GM19025 (cell line): ENCODE measurements around the gene MED26.
A peak's percentile ranks its signal among the peaks of the same experiment; 100 is the strongest.
"Not testable (repeated sequence)": the region's sequence is repeated elsewhere in the genome, so short reads cannot be mapped to it uniquely, and the experiment has no call there.

Source experiments
- ATAC-seq: cut with Tn5 transposase; IDR thresholded peaks from one replicate; pipeline ENCODE4 v1.9.1; 2021; ENCODE audit warnings: mild to moderate bottlenecking, low read depth, moderate library complexity; ENCODE audit not compliant: unreplicated experiment

Gene MED26, protein sequence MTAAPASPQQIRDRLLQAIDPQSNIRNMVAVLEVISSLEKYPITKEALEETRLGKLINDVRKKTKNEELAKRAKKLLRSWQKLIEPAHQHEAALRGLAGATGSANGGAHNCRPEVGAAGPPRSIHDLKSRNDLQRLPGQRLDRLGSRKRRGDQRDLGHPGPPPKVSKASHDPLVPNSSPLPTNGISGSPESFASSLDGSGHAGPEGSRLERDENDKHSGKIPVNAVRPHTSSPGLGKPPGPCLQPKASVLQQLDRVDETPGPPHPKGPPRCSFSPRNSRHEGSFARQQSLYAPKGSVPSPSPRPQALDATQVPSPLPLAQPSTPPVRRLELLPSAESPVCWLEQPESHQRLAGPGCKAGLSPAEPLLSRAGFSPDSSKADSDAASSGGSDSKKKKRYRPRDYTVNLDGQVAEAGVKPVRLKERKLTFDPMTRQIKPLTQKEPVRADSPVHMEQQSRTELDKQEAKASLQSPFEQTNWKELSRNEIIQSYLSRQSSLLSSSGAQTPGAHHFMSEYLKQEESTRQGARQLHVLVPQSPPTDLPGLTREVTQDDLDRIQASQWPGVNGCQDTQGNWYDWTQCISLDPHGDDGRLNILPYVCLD

DNA sequence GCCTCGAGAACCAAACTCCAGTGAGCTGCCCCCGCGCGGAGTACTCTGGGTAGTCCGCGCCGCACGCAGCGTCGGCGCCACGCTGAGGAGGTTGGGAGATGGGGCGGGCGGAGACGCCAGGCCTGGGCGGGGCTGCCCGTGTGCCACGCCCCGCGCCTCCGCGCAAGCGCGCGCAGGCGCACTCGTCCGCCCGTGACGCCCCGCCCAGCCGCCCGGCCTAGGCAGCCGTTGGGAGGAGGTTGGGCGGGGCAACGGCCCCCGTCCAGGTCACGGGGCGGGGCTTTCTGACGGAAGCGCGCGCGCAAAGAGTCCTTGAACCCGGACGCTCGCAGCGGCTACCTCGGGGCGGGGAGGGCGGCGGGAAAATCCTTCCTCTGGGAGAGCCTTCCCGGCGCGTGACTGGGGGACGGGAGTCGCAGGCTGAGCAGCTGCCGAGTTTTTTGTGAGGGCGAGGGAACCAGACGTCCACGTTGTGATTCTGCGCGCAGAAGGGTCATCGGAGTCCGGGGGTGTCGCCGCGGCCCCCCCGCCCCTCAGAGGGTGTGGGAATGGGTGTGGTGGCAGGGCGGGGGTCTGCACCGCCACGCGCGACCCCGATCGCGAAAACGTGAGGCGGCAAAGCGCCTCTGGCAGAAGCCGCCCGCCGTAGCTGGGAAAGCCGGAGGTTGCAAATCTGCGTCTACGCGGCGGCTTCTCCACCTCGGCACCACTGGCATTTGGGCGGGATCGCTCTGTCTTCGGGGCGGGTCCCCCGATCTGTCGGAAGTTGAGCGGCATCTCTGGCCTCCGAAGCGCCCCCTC lies at the start of gene MED26:
Gene MED26 (minus strand): TSS at position 22 of the 801 bp plus-strand sequence. CDS start 261 bp downstream, outside the sequence.
- ATAC-seq: peak; percentile 84

DNA sequence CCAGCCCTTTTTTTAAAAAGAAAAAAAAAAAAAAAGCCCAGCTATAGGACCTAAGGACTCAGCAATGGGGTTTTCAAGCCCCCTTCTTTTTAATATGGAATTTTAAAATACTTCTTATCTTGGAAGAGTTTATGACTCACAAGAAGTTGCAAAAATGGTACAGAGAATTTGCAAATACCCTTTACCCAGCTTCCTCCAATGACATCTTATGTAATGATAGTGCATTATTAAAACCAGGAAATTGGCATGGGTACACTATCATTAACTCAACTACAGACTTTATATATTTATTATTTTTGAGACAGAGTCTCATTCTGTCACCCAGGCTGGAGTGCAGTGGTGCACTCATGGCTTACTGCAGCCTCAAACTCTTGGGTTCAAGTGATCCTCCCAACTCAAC lies 49.1 kb upstream of the MED26 start:
- ATAC-seq: no peak

DNA sequence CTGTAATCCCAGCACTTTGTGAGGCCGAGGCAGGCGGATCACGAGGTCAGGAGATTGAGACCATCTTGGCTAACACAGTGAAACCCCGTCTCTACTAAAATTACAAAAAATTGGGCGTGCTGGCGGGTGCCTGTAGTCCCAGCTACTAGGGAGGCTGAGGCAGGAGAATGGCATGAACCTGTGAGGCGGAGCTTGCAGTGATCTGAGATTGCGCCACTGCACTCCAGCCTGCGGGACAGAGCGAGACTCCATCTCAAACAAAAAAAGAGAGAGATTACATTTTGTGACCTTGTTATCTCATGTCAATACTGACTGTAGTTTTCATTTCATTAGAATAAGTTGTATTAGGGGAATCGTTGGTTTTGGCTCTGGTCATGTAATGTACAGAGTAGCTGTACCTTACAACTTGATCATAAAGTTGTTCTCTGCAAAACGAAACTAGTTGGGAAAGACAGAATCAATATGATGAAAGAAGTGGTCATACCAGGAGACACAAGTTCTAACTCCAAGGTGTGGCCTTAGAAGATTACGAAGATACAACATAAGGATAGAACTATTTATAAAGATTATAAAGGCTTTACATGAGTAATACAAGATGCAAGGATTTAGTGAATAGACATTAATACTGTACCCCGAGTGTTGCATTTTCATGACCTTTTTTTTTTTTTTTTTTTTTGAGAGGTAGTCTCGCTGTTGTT lies 48.2 kb upstream of the MED26 start:
- no peak for ATAC-seq

DNA sequence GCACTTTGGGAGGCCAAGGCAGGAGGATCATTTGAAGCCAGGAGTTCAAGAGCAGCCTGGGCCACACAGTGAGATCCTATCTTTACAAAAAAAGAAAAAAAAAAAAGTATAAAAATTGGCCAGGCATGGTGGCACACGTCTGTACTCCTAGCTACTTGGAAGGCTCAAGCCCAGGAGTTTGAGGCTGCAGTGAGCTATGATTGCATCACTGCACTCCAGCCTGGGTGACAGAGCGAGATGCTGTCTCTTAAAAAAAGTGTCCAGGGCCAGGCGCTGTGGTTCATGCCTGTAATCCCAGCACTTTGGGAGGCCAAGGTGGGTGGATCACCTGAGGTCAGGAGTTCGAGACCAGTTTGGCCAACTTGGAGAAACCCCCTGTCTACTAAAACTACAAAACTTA lies 45.8 kb upstream of the MED26 start:
- ATAC-seq: not testable (repeated sequence)

DNA sequence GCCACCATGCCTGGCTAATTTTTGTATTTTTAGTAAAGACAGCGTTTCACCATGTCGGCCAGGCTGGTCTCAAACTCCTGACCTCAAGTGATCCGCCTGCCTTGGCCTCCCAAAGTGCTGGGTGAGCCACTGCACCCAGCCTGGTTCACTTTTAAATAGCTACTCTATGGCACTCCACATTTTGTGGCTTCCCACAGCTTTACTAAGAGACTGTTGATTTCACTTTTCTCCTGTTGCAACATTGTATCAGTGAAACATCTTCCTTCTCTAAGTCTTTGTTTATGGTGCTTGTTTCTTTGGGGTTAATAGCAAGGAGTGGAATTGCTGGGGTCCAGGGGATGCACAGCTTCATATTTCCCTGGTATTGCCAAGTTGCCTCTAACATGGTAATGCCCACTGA lies 45.2 kb upstream of the MED26 start:
- ATAC-seq: no peak

DNA sequence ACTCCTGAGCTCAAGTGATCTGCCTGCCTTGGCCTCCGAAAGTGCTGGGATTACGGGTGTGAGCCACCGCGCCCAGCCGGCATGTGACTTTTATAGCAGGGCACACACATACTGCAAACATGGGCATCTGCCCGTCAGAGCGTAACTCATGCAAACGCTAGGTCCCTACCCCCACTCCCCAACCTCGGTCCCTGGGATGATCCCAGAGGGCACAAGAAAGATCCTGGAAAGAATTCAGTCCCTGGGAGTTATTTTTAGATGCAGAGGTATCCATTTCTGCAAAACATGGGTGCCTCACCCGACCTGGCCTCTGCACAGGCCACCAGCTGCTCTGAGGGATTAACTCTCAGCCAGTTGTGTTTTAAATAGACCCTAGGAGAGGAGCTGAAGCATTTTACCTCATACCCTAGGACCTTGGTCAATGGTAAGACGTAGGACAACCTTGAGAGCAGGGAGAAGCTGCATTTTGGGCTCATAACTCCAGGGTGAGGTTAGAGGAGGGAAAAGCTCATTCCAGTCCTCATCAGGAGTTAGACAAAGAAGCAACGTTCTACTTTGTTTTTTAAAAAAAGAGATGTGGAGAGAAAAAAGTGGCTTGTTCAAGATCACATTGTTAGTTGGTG lies 43.8 kb upstream of the MED26 start:
- ATAC-seq: no peak

DNA sequence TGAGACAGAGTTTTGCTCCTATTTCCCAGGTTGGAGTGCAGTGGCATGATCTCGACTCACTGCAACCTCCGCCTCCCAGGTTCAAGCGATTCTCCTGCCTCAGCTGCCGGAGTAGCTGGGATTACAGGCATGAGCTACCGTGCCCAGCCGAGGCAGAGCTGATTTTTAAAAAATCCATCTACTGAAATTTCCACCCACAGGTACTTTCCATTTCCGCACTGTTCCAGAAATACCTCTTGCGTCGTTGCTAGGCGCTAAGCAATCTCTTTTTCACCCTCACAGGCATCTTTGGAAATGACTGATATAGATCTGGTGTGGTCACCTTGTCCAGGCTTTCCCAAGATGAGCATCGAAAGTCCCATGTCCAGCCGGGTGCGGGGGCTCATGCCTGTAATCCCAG lies 42.3 kb upstream of the MED26 start:
- ATAC-seq: no peak

DNA sequence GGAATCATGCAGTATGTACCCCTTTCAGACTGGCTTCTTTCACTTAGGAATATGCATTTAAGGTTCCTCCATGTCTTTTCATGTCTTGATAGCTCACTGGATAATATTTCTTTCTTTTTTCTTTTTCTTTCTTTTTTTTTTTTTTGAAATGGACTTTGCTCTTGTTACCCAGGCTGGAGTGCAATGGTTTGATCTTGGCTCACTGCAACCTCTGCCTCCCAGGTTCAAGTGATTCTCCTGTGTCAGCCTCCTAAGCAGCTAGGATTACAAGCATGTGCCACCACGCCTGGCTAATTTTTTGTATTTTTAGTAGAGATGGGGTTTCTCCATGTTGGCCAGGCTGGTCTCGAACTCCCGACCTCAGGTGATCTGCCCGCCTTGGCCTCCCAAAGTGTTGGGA lies 40.7 kb upstream of the MED26 start:
- ATAC-seq: not testable (repeated sequence)

DNA sequence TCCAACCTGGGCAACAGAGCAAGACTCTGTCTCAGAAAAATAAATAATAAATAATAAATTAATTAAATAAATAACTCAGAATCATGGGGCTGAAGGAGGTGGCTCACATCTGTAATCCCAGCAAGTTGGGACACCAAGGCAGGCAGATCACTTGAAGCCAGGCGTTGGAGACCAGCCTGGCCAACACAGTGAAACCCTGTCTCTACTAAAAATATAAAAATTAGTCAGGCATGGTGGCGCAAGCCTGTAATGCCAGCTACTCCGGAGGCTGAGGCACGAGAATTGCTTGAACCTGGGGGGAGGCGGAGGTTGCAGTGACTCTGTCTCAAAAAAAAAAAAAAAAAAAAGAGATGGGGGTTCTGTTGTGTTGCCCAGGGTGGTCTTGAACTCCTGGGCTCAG lies 40.2 kb upstream of the MED26 start:
- no peak for ATAC-seq

DNA sequence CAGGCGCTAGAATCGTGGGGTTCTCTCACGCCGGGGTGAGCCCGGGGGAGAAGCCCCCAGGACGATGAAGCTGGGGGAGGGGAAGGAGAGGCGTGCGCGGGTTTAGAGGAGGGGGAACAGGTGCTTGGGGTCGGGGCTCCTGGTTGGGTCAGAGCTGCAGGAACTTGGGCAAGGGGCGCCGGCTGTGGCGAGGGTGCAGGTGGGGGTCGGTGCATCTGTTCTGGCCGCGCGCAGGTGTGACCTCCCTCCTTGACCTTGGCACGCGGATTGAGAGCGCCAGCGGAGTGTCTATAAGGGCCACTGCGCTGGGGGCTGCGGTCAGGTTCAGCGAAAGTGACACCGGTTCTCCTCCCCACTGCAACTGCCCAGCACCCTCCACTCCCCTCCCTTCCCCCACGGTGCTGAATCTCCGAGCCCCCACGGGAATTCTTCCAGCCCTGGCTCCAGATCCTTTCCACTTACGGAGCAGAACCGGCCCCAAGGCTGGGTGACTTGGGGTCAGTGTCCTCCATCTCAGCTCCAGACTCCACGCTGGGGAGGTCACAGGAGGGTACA lies 33.6 kb upstream of the MED26 start:
- no peak for ATAC-seq

DNA sequence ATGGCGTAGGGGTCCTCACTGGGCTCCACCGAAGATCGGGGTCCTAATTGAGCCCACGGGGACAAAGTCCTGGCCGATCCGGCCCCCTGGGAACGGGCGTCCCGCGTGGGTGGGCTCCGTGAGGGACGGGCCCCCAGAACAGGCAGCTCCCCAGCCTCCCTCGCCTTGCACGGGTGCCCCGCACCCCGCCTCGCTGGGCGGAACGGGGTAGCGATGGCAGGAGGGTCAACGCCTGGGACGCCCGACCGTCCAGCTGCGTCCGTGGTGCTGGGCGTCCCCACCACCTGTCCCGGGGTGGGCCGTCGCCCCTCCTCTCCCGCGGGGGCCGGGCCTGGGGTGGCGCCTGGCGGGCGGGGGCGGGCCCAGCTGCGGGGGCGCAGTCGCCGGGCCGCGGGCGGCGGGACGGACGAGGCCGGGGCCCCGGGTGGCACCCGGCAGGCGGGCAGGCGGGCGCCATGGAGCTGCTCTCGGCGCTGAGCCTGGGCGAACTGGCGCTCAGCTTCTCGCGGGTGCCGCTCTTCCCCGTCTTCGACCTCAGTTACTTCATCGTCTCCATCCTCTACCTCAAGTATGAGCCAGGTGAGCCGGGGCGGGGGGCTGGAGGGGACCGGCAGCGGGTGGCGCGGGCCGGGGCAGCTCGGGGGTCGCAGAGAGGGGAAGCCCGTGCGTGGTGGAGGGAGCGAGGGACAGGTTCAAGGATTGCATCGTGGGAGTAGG lies 32.9 kb upstream of the MED26 start, which contains the start of gene TMEM38A:
Gene TMEM38A (plus strand): TSS at position 377 of the 717 bp plus-strand sequence. CDS start 79 bp downstream, at position 456.
- ATAC-seq: no peak

DNA sequence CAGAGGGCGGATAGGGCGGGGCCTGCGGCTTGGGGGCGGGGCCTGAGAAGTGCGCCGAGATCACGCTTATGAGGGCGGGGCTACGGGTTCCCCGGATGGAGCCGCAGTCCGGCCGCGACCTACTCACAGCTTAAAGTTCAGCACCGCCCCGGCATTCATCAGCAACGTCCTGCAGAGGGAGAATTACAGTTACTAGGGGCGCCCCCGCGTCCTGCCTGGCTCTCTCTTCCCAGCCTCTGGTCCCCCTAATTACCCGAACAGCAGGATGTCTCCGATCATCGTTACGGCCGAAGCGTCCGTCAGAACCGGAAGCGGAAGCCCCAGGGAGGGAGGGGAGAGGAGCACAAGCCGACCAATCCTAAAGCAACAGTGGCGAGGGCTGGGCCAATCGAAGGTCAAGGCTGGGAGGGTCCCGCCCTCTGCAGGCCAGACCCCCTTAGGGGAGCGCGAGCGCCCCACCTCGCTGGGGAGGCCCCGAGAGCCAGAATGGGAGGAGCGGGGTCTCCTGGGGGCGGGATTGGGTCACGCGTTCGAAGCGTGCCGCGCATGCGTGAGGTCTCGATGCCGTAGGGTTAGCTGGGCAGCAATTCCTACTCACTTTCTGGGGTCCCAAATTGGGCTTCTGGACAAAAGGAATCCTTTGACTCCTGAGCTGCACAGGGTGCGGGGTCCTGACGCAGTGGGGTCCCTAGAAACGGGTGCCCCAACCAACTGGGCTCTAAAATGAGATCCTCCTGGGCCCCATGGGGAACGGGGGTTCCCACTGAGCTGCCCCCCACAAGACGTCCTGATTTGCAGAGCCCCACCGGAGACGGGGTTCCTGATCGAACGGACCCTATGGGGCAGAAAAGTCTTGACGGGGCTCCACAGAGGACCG lies 32.1 kb upstream of the MED26 start, which contains the start of gene SMIM7:
Gene SMIM7 (minus strand): TSS at position 313 of the 877 bp plus-strand sequence. CDS start 34 bp downstream, at position 279.
- ATAC-seq: peak; percentile 92

DNA sequence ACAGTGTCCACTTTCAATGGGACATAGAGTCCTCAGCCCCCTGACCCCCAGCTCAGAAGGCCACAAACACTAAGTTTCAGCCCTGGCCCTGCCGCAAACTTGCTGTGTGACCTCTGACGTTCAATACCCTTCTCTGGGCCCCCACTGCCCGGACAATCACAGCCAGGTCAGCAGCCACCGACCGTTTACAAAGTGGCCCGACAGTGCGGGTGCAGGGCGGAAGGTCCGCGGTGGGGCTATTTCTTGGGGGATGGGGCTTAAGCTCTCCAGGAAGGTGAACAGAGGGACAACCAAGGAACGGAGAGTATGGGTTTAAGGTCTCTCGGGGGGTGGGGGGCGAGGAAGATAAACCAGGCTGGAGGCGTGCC lies 31.4 kb upstream of the MED26 start:
- ATAC-seq: no peak

DNA sequence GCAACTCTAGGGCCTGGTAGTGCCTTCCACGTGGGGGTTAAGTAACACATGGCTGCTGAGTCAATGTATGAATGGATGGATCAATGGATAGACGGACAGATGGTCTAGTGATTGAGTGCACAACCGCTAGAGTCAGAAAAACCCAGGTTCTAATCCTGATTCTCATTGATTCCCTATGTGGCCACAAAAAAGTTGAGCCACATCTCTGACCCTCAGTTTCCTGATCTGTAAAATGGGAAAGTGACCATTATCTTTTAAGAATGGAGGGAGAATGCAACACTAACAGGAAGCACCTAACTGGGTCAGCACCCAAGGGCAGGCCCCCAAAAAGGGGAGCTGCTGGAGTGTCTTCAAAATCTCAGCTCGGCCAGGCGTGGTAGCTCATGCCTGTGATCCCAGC lies 29.4 kb upstream of the MED26 start:
- ATAC-seq: no peak

DNA sequence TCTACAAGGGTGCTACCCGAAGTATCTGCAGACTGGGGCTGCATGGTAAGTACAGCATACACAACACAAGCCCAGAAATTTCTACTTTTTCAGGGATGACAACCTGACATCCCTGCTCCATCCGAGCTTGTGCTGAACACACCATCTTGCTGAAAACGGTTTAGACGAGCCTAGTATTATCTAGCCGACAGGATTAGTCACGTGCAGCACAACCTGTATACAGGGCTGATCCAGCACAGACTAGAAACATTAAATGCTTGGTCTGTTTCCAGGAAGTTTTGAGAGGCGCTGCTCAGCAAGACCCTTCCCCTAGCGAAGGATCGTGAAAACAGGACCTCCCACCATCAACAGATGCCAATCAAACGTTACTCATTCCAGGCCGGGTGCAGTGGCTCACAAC lies 27.7 kb upstream of the MED26 start:
- no peak for ATAC-seq

DNA sequence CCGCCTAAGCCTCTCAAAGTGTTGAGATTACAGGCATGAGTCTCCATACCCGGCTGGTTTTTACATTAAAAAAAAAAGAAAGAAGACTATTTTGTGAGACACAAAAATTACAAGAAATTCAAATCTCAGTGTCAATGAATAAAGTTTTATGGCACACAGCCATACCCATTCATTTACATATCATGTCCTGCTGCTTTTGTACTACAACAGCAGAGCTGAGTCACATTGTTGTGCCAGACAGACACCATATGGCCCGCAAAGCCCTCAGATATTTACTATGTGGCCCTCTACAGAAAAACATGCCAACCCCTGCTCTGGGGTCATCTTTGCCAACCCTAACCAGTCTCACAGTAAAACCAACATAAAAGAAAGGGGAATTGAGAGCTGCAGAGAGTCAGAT lies 26.6 kb upstream of the MED26 start:
- no peak for ATAC-seq

DNA sequence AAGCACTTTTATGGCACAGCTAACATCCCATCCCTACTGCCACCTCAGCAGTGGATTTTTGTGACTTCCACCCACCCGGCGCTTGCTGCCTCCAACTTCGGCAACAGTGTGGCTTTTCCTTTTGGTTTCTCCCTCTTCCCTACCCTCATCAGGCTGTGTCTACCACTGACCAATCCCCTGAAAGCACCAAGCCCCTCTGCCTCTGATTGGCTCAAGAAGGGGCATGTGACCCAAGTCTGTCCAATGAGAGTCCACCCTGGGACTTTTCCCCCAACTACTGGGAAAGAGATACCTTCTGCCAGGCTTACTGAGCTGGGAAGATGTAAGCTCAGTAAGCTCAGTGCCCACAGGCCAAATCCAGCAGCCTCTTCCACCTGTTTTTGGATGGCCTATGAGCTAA lies 26.1 kb upstream of the MED26 start:
- no peak for ATAC-seq

DNA sequence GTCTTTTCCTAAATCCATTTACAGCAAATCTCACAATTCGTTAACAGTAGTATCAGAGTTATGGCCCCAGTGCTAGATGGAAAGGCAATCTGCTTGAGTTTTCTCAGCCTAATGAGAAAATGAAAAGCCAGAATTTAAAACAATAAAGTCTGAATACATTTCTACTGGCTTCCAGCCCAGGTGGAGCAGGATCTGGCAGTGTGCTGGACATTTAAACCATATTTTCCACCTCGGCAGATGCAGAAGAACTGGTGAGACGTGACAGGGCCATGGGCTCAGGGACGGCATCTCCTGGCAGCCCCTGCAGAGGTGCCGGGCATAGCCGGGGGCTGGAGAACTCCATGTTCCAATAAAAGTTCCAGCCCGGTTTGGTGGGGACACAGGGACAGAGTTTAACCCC lies 24.9 kb upstream of the MED26 start:
- no peak for ATAC-seq
